GM18502 (cell line): ENCODE results near the gene ACTG2.
A peak's percentile ranks its signal among the peaks of the same experiment; 100 is the strongest.

Source experiments
- ATAC-seq: cut with Tn5 transposase; IDR thresholded peaks from one replicate; pipeline ENCODE4 v1.9.1; 2021; ENCODE audit warnings: mild to moderate bottlenecking; ENCODE audit not compliant: unreplicated experiment, poor library complexity

ACTG2 gene

DNA sequence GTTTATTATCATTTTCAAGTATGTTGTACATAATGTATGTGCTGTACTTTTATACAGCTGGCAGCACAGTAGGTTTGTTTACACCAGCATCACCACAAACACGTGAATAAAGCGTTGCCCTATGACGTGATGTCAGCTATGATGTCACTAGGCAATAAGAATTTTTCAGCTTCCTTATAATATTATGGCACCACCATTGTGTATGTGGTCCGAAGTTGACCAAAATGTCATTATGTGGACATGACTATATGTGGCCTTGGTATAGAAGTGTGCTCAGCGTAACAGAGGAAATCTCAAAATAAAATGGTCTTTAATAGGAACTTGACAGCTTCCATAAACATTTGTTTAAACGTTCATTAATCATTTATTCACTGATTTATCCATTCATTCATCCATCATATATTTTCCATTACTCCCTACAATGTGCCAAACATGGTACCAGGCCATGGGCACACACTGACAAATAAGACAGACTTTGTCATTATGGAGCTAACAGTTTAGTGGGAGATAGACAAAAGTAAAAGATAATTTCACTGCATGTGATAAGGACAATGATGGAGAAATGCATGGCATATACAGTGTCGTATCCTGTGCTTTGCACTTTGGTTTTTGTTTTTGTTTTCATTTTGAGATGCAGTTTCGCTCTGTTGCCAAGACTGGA is 18.9 kb downstream of the ACTG2 start:
- no peak for ATAC-seq

DNA sequence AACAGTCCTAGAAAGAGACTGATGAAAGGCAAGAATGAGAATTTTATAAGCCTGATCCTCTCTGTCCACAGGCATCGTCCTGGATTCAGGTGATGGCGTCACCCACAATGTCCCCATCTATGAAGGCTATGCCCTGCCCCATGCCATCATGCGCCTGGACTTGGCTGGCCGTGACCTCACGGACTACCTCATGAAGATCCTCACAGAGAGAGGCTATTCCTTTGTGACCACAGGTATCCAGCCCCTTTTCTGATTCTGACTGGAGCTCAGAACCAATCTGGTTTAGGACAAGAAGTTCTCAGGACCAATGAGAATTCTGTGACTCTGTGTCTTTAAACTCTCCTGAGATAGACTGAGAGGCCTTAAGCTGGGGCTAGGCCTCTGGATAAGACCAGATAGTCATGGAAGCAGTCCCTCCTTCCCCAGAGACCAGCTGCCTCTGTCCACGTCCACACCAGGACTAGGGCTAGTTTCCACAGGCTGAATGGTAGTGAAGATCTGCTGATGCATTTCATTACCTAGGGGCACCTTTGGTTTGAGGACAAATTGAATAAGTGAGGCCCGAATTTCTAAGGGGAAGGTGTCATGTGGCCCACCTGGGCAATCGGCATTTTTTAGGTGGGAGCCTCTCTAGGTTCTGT is 20.7 kb downstream of the ACTG2 start:
- no peak for ATAC-seq

DNA sequence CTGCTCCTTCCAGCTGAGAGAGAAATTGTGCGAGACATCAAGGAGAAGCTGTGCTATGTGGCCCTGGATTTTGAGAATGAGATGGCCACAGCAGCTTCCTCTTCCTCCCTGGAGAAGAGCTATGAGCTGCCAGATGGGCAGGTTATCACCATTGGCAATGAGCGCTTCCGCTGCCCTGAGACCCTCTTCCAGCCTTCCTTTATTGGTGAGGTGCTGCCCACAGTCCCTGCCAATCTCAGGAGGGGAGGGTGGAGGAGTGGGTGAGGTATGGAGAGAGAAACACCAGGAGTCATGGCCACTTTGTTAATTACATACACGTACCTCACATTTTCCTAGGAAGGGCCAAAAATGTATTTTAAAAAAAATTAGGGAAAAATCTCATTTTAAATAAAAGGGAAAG is 21.9 kb downstream of the ACTG2 start:
- no peak for ATAC-seq

DNA sequence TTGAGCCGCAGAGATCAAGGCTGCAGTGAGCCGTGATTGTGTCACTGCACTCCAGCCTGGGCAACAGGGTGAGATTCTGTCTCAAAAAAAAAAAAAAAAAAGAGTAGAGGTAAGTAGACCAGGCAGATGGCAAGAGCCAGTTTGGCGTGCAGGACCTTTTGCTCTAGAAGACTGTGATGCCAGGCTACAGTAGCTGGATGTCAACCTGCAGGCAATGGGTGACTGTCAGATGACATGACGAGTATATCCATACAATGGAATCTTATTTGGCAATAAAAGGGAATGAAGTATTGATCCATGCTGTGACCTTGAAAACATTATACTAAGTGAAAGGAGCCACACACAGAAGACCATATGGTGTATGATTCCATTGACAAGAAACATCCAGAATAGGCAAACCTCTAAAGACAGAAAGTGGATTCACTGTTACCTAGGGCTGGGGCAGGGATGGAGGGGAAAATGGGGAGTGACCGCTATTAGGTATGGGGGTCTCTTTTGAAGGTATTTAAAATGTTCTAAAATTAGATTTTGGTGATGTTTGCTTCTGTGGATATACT is 22.7 kb downstream of the ACTG2 start:
- no peak for ATAC-seq

DNA sequence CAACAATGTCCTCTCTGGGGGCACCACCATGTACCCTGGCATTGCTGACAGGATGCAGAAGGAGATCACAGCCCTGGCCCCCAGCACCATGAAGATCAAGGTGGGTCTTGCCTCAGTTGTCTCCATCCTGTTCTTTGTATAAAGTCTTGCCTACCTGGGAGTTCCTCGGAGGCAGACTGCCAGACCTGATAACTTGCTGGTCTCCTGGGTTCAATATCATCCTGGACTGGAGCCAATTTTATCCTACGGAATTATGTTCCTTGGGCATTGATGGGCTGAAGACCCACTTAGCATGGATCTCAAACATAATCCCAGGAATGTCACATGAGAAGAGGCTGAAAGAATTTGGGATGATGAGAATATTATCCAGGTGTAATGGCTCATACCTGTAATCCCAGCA is 23.9 kb downstream of the ACTG2 start:
- ATAC-seq, result no peak

DNA sequence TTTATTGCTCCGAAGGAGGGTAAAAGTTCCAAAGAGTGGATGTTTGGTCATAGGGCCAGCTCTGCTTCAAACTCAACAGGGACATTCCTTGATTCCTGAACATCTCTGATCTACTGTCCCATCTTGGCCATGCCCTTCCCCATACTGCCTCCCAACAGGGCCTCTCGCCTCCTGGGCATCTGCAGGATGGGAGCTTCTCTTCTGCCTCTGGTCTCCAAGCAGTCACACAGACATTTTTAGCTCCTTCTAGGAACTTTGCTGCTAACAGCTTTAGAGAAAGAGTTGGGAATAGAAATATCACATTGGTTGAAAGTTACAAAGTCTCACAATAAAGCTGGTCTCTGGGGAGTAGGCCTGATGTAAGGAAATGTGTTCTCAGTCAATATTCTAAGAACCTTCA is 24.5 kb downstream of the ACTG2 start:
- ATAC-seq, result no peak

DNA sequence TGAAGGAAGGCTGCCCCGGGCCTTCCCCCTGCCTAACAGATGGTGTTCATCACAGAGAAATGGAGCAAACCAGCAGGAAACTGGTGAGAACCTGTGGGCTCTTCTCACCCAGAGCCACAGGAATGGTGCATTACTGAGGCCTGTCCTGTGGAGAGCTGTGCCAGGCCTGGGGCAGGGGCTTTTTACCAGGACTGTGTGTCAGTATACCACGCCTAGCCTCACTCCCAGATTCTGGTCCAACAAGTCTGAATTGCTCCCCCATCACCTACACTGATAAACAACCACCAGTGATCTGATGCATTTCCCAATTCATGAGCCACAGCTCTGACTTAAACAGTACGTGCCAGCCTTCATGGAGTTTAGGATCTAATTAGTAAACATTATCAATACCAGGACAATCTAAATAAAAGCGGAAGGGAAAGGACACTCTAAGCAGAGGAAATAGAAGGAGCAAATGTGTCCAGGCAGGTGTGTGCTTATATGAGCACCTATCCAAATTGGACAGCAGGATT is 24.9 kb downstream of the ACTG2 start:
- no peak for ATAC-seq

DNA sequence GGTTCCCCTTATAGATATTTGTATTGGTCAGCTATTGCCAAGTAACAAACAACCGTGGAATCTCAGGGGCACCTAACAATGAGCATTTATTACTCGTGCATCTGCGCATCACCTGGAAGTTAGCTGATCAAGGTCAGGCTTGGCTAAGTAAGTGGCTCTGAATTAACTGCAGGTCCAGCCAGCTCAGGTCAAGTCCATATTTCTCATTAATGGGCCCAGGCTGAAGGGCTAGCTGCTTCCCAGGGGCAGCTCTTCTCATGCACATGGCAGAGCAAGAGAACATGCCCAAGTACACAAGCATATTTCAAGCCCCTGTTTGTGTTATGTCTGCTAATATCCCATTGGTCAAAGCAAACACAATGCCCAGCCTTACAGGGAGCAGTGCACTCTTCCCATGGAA is 26.0 kb downstream of the ACTG2 start:
- ATAC-seq, result no peak

DNA sequence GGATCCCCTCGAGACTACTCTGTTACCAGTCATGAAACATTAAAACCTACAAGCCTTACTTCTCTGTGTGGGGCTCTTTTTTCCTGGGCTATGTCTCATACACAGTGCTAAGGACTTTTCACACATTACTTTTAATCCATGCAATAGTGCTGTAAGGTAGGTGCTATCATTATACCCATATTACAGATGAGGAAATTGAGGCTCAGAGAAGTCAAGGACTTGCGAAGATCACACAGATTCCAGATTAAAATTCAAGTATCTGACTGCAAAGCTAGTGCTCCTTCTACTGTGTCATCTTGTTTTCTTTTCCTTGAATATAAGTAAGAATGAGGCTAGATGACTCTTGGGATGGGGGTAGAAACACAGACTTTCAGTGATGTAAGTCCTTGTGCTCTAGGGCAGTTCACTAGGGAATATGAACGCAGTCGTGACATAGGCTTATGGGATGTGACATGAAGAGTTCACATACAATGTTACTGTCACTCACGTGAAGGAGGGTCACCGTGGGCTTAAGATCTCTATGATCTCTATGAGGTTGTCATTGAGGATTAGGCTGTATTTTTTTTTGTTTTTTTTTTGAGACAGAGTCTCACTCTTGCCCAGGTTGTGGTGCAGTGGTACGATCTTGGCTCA is 26.9 kb downstream of the ACTG2 start:
- ATAC-seq, result no peak

DNA sequence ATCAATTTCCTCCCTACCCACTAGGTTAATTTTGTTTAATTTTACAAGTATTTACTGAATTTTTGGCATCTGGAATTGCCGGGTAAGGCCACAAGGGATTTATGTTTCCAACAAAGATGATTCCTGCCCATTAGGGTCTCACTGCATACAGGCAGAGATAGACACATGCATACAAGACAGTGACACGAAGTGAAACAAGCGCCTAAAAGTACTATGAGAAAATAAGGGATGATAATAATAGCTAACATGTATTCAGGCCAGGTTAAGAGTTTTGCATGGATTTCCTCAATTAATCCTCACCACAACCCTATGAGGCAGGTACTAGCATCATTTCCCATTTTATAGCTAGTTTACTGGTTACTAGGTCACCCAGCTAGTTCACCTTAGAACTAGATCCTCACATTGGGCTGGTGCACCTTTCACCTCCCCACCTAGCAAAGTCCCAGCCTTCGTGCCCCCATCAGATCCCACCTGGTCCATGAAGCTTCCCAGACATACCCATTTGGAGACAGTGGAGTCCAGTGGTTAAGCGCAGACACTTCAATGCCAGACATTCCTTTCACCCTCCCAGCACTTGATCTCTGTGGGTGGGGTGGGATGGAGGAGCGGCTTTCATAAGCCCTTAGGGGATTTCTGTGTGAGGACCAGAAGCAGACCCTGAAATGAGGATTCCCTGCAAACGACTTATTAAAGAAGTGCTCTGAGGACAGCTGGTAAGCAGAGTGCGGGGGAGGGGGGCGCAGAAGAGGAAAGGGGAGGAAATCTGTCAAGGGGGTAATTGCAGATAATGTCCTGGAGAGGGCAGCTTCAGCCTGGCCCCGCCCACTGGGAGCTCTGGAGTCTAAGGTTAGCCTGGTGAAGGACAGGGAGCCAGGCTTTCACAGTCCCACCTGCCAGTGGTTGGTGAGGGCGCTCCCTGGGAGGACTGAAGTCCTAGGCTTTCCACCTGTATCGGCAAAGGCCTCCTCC is 28.1 kb downstream of the ACTG2 start:
- ATAC-seq, result no peak

DNA sequence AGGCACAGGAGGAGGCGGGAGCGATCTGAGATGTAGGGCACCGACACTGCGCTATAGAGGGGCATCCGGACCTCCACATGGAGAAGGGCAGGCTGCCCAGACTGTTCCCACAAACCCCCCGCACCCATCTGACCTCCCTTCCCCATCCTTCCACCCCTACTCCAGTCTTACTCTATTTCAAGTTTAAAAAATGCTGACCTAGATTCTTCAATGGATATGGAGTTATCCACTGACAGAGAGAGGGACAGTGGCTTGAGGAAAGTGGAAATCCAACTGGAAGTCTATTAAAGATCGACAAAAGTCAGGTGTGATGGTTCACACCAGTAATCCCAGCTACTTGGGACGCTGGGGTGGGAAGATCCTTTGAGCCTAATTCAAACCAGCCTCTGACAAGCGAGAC is 28.8 kb downstream of the ACTG2 start:
- no peak for ATAC-seq

DNA sequence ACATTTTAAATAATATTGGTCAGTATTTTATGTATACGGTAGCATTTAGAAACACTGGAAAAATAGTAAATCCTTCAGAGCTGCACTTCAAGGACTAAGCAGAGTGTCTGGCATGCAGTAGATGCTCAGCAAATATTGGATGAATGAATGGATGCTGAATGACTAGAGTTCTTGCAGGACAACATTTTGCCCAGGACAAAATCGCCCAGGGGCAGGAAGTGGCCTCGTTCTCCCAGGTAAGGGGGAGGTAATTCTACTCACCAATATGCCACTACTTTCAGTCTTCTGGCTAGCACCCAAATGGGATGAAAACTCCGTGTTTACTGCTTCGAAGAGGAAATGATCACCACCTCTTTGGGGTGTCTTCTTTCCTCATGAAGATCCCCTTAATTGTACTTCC is 29.9 kb downstream of the ACTG2 start:
- ATAC-seq, result no peak

DNA sequence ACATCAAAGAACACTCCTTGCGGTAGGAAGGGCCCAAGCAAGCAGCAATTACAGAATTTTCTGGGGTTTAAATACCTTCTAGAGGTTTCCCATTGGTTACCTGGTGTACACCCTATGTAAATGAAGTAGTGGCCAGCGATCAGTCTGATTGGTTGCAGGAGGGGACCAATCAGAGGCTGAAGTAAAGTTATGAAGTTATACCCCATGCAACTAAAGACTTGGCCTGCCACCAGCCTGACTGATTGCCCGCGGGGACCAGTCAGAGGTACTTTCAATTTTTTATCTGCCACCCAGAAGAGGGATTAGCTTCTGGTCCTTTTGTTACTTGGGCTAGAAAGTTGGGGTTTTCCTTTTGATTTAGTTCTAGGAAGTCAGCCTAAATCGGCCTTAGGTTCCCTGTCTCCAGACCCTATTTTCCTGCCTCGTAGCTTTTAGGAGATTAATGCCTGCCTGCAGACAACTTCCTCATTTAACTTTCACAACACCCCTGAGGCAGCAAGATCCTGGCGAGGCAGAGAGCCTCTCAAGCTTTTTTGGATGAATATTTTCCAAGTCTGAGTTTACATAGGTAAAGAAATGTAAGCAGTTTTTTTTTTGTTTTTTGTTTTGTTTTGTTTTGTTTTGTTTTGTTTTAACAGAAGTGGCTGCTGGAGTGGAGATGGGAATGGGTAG is 32.4 kb downstream of the ACTG2 start:
- no peak for ATAC-seq

DNA sequence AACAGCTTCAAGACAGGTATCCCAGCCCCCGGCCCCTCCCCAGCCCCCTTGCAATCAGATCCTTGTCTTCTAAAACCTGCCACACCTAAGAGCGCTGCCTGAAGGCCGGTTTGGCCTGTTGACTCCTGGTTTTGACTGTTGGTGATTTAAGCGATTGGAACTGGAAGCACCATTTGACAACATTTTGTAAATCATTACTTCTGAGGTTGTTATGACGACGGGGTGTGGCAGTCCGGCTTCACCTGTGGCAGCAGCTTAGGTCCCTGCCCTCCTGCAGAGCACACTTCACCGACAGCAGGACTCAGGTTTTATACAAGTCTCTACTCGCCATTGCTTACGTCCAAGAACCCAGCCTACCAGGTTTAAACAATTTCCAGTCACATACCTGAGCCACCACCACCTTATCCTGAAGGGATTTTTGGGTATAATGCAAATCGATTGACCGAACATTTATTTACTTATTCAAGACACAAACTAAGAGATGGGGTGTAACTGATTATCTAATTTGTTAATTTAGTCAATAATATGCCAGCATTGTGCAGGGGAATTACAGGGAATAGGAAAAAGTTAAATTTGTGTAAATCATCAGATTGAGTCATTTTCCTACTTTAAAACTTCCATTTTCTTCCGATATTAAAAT is 33.2 kb downstream of the ACTG2 start:
- no peak for ATAC-seq

DNA sequence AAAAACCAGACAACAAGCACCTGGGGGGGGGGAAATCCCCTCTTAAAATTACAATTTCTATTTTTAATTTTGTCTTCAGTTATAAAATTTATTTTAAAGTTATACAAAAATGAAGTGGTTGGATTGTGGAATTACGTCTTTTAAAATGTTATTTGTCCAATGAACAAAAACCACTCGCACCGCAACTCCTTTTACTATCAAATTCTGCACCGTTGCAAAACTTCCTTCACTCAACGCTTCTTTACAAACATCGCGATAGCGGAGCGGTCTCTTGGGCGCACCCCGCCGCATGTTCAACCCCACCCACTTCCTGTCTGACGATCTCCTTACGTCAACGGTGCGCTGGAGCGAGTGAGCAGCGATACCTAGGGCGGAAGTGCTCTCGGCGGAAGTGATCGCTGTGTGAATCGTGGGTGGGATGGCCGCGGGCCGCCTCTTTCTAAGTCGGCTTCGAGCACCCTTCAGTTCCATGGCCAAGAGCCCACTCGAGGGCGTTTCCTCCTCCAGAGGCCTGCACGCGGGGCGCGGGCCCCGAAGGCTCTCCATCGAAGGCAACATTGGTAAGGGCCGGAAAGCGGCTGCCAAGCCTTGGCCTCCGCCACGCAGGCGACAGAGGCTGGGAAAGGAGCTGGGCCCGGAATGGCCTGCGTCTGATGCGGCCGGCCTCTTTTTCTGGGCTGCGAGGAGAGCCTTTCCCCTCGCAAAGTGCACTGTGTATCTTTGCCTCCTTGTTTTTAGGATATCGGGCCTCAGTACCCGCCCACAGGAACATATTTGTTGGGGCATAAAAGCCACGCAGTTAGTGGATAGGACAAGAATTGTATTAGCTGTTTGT is 33.9 kb downstream of the ACTG2 start, which contains the start of gene DGUOK:
Gene DGUOK, plus strand, starts transcription at position 388 of the 835 bp plus-strand sequence. Its CDS starts 31 bp downstream, at position 419.
- peak; percentile 100 for ATAC-seq

DNA sequence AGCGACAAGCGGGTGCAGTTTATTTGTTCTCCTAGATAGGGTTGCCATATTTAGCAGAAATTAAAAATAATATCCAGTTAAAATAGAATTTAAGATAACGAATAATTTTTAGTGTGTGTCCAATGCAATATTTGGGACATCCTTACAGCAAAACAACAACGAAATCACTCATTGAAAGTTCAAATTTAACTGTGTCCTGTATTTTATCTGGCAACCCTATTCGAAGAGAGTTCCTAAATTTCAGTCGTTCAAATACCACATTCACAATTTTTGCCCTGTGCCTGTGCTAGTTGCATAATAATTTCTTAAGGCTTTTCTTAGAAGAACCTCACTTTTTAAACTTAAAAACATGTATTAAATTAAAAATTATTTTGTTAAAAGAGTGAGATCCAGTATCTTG is 34.5 kb downstream of the ACTG2 start:
- ATAC-seq, result no peak

DNA sequence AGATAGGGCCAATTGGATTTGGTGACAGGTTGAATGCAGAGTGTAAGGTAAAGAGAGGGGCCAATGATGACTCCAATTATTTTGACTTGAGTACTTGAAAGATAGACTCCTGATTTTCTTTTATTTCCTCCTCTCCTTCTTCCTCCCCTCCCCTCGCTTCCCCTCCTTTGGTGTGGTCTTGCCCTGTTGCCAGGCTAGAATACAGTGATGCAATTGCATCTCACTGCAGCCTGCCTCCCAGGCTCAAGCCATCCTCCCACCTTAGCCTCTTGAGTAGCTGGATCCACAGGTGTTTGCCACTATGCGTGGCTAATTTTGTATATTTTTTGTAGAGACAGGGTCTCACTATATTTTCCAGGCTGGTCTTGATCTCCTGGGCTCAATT is 36.1 kb downstream of the ACTG2 start:
- ATAC-seq, result no peak

DNA sequence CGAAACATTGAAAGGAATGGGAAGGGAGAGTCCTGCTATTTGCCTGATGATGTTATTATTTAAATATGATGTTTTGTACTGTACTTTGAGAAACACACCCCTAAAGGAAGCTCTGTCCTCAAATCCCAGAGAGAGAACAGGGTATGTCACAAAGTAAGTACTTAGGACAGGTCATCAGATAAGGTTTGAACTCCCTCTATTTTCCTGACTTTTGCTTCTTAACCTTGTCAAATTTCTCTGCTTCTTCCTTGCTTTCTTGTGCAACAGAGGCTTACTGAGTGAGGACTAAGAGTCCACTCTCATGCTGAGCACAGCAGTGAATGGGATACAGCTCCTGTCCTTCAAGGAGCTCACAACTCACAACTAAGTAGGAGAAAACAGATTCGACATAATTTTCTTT is 37.6 kb downstream of the ACTG2 start:
- ATAC-seq, result no peak
